Measurements from ENCODE around the gene GLDN.

Gene GLDN

DNA sequence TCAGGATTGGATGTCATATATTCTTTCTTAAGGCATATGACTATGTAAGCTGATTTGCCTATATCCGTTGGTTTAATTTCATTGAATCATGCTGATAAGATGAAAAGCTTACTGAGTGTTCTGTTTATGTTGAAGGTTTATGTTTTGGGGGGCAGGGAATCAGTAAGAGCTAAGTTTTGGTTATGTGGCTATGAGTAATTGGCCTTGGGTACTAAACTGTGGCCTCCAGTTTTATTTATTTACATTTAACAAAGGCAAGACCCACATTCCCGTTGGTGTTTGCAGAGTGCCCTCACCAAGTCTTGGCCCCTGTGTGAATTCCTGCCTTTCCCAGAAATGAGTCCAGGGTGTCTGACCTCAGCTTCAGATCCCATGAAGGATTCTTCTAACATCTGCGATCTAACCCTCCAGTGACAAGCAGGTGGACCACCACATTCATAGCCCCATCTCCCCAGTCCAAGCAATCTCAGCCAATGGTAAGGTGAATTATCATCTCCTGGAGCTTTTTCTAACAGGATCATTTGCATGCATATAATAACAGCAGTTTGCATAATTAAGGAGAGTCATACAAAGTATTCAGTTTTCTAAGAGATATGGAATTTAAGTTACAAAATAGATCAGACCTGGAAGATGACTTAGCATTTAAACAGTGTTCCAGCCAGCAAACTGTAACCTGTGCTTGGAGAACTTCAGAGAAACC, 27.4 kb downstream of the GLDN start:
- peak overlapping the region; percentile 41; the same call in 1 of the 2 replicates for H3K27ac ChIP-seq (ENCODE audit: extremely low read depth, low read depth, low read length)
- ChIA-PET POLR2A (no interaction called here), CTCF (interaction anchor here (0.8 to 2.0 kb wide), 5 partner anchors 10 to 206 kb away, joined by 3 to 8 read pairs (median 5); no protein-coding TSS in a partner anchor)
- H3K4me1 ChIP-seq (ENCODE audit: control insufficient read depth, insufficient read depth, low read length), result peaks cover 8% of the 10 kb centered on the region; the same call in 1 of the 2 replicates
- no peaks in the 10 kb centered on the region for H3K36me3 ChIP-seq (ENCODE audit: control insufficient read depth in 2 of 2, insufficient read depth in 1 of 2, low read length in 2 of 2)
- H3K9me3 ChIP-seq (ENCODE audit: control insufficient read depth, insufficient read depth, low read depth, low read length), result no peaks in the 10 kb centered on the region
- H3K4me3 ChIP-seq (ENCODE audit: low read depth, low read length), result no peak overlapping the region
- TF ChIP-seq, protein P1, sequence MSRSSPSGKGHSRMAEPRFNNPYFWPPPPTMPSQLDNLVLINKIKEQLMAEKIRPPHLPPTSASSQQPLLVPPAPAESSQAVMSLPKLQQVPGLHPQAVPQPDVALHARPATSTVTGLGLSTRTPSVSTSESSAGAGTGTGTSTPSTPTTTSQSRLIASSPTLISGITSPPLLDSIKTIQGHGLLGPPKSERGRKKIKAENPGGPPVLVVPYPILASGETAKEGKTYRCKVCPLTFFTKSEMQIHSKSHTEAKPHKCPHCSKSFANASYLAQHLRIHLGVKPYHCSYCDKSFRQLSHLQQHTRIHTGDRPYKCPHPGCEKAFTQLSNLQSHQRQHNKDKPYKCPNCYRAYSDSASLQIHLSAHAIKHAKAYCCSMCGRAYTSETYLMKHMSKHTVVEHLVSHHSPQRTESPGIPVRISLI (tag by site-specific recombination; IDR thresholded peaks at IDR 0.05), result no peak
- TF ChIP-seq ZFP41 (tag by site-specific recombination; IDR thresholded peaks at IDR 0.05; ENCODE audit: borderline replicate concordance) (no peak), ZNF221 (tag by site-specific recombination; IDR thresholded peaks at IDR 0.05; ENCODE audit: borderline replicate concordance) (no peak), ZNF654 (tag by site-specific recombination; IDR thresholded peaks at IDR 0.05; ENCODE audit: low read depth) (no peak), HOXA7 (CRISPR knock-in tag; IDR thresholded peaks at IDR 0.05; ENCODE audit: borderline replicate concordance) (no peak), ZNF214 (tag by site-specific recombination; IDR thresholded peaks at IDR 0.05; ENCODE audit: borderline replicate concordance) (no peak), REST (tag by site-specific recombination; IDR thresholded peaks at IDR 0.05) (no peak)
- TF ChIP-seq, protein P2, sequence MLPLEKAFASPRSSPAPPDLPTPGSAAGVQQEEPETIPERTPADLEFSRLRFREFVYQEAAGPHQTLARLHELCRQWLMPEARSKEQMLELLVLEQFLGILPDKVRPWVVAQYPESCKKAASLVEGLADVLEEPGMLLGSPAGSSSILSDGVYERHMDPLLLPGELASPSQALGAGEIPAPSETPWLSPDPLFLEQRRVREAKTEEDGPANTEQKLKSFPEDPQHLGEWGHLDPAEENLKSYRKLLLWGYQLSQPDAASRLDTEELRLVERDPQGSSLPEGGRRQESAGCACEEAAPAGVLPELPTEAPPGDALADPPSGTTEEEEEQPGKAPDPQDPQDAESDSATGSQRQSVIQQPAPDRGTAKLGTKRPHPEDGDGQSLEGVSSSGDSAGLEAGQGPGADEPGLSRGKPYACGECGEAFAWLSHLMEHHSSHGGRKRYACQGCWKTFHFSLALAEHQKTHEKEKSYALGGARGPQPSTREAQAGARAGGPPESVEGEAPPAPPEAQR (tag by site-specific recombination; IDR thresholded peaks at IDR 0.05), result no peak

DNA sequence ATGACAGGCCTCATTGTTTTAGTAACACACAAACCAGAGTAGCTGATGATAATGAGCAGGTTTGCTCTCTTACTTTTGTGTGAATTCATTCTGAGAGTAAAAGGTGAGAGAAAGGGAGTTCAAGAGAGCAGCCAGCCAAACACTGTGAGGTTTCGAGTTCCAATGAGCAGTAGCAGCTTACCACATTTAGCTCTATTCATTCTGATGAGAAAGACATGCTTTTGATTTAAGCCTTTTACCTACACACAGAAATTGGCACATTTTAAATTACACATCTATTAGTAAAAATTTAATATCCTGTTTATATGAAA, 28.0 kb downstream of the GLDN start:
- Histone ChIP-seq H3K9me3 (ENCODE audit: control insufficient read depth, insufficient read depth, low read depth, low read length) (no peaks in the 10 kb centered on the region), H3K27ac (ENCODE audit: extremely low read depth, low read depth, low read length) (no peak overlapping the region), H3K36me3 (ENCODE audit: control insufficient read depth in 2 of 2, insufficient read depth in 1 of 2, low read length in 2 of 2) (no peaks in the 10 kb centered on the region), H3K4me3 (ENCODE audit: low read depth, low read length) (no peak overlapping the region), H3K4me1 (ENCODE audit: control insufficient read depth, insufficient read depth, low read length) (peaks cover 8% of the 10 kb centered on the region; the same call in 1 of the 2 replicates)
- TF ChIP-seq ZFP37 (tag by site-specific recombination; IDR thresholded peaks at IDR 0.05), result no peak
- no peak for TF ChIP-seq ZNF654 (tag by site-specific recombination; IDR thresholded peaks at IDR 0.05; ENCODE audit: low read depth)
- no peak for TF ChIP-seq ZNF560 (tag by site-specific recombination; IDR thresholded peaks at IDR 0.05; ENCODE audit: borderline replicate concordance)
- no peak for TF ChIP-seq ZNF585B (tag by site-specific recombination; IDR thresholded peaks at IDR 0.05)
- TF ChIP-seq ZNF280D (tag by site-specific recombination; IDR thresholded peaks at IDR 0.05), result no peak
- TF ChIP-seq ZNF558 (tag by site-specific recombination; IDR thresholded peaks at IDR 0.05), result no peak
- TF ChIP-seq ZNF768 (tag by site-specific recombination; IDR thresholded peaks at IDR 0.05), result no peak
- TF ChIP-seq ZSCAN30 (tag by site-specific recombination; IDR thresholded peaks at IDR 0.05), result no peak
- TF ChIP-seq GFI1B (tag by site-specific recombination; IDR thresholded peaks at IDR 0.05), result no peak
- POLR2A ChIA-PET, result no interaction called here
- CTCF ChIA-PET, result interaction anchor here (0.8 to 2.0 kb wide), 5 partner anchors 10 to 206 kb away, joined by 3 to 8 read pairs (median 5); no protein-coding TSS in a partner anchor
